GM18505 (cell line): ENCODE measurements around the gene VAMP8.

Source experiments
- ATAC-seq: cut with Tn5 transposase; IDR thresholded peaks from one replicate; pipeline ENCODE4 v1.9.1; 2021; ENCODE audit not compliant: unreplicated experiment
- POLR2A ChIP-seq: IDR thresholded peaks from 4 replicates; pipeline ENCODE4 v1.6.1; 2011; ENCODE audit warnings: borderline replicate concordance; ENCODE audit not compliant: insufficient read depth, insufficient read length; ENCODE audit errors: extremely low read depth

VAMP8 gene

DNA sequence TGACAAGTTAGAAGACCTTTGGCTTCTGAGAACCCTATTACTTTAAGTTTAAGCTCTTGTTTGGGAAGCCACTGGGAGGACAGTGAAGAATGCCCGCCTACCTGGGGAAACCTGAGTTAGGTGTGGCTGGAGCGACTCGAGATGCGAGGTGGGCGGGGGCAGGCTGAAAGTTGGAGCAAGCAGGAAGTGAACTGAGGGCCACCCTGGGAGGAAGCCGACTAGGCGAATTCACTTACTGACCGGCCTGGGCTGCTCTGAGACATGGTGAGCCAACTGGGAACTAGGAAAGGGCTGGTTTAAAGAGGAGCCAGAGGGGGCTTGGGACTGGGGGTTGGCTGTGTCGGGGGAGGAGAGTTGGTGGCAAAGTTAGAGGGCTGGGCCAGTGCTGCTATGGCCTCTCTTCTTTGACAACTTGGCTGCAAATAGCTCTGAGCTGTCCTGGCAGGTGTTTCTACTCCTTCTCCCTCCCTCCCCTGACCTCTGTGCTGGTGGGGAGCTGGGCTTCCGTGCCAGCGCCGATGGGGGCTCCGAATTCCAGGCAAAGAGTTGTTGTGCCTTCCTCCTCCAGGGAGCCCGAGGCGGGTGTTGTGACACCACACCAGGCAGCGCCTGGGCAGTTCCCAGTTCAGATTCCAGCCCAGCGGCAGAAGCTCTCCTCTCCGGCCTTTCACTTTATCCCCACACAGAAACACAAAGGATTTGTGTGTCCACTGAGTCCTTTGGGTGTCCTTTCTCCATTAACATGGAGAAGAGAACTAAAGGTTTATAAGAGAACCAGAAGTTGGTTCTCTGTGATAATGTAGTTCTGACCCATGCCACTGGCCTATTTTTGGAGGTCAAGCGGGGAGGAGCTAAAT, at the start of gene VAMP8:
TSS of gene VAMP8 (plus strand) at position 201 of the 857 bp plus-strand sequence. CDS start at position 262, 61 bp downstream.
- peak; percentile 57 for ATAC-seq
- peak; percentile 70 for TF ChIP-seq POLR2A

DNA sequence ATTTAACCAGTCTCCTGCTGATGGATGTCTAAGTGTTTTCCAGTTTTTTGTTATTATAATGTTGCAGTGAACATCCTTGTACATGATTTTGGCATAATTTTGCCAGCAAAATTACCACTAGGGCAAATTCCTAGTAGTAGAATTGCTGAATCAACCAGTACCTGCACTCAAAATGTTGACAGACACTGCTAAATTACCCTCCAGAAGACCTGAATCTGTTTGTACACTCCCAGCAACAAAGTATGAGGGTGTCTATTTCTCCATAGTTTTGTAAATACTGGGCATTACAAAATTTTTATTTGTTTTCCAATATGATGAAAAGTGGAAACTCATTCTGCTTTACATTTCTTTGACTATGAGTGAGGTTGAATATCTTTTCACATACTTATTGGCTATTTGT, 49.6 kb upstream of the VAMP8 start:
- TF ChIP-seq POLR2A, result no peak
- no peak for ATAC-seq

DNA sequence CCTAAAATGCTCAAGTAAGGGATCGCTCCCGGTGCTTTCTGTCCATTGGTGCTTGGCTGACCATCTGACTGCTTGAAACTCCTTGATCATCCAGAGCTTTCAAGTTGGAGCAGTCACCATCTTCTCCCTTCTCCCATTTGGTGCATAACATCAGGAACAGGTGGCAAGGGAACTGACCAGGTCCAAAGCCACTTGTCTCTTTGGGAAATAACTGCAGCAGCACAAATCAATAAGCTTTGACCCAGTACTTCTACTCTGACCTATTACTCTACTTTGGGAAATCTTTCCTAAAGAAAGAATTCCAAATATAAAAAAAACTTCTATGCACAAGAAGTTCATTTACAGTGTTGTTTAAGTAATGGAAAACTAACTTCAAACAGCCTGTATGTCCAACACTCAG, 49.0 kb upstream of the VAMP8 start:
- no peak for TF ChIP-seq POLR2A
- no peak for ATAC-seq

DNA sequence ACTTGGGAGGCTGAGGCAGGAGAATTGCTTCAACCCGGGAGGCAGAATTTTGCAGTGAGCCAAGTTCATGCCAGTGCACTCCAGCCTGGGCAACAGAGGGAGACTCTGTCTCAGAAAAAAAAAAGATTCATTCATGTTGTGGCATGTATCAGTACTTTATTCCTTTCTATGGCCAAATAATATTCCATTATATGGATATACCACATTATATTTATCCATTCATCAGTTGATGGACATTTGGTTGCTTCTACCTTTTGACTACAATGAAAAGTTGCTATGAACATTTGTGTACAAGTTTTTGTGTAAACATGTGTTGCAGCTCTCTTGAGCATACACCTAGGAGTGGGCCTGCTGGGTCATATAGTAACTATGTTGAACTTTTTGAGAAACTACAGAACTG, 47.6 kb upstream of the VAMP8 start:
- TF ChIP-seq POLR2A, result no peak

DNA sequence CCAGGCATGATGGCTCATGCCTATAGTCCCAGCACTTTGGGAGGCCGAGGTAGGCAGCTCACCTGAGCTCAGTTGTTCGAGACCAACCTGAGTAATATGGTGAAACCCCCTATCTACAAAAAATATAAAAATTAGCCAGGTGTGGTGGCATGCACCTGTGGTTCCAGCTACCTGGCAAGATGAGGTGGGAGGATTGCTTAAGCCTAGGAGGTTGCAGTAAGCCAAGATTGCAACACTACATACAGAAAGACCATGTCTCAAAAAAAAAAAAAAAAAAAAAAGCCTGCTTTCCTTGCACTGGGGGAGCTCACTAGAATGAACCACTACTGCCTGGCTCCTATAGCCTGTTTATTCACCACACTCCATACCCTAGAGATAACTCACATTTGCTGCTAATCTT, 45.8 kb upstream of the VAMP8 start:
- no peak for TF ChIP-seq POLR2A
- ATAC-seq, result no peak

More for the DNA sequence above, 47.6 kb upstream of the VAMP8 start:
- no peak for ATAC-seq

DNA sequence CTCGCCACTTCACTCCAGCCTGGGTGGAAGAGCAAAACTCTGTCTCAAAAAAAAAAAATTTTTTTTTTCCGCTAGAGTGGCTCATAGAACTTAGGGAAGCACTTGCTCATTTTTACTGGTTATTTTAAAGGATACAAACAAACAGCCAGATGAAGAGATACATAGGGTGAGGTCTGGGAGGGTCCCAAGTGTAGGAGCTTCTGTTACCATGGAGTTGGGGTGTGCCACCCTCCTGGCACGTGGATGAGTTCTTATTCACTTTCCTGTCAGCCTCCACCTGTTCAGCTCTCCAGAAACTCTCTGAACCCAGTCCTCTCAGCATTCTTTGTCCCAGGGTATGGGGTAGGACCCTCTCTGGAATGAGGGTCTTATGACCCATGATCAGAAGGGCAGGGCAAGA, 43.3 kb upstream of the VAMP8 start:
- TF ChIP-seq POLR2A, result no peak
- no peak for ATAC-seq

DNA sequence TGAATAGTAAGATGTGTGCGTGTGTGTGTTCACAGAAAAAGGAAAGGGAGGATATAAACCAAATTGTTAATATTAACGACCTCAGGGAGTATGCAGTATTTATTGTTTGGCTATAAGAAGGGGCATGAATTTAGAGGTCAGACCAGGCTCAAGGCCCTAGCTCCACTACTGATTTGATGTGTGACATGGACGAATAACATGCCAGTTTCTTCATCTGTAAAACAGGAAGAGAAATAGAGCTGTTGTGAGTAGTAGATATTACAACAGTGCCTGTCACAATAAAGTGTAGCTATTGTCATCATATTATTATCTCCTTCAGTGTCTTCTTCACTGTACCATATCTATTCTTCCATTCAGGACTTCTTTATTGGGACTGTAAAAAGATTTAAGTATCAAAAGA, 42.5 kb upstream of the VAMP8 start:
- ATAC-seq, result no peak
- TF ChIP-seq POLR2A, result no peak

DNA sequence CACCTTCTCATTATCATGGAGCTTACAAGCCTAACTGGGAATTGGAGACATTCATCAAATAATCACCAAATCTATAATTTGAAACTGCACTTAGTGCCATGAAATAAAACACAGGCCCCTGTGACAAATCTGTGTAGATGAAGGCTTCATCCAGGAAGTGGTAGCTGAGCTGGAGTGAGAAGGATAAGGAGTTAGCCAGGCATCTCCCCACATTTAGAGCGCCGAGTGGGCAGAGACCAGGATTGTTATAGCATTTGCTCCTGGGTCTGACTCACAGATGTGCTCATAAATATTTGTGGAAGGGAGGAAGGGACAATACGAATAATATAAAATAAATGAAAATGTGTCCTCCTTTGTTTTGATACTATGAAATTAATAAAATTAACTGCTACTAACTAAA, 40.9 kb upstream of the VAMP8 start:
- no peak for ATAC-seq
- no peak for TF ChIP-seq POLR2A

DNA sequence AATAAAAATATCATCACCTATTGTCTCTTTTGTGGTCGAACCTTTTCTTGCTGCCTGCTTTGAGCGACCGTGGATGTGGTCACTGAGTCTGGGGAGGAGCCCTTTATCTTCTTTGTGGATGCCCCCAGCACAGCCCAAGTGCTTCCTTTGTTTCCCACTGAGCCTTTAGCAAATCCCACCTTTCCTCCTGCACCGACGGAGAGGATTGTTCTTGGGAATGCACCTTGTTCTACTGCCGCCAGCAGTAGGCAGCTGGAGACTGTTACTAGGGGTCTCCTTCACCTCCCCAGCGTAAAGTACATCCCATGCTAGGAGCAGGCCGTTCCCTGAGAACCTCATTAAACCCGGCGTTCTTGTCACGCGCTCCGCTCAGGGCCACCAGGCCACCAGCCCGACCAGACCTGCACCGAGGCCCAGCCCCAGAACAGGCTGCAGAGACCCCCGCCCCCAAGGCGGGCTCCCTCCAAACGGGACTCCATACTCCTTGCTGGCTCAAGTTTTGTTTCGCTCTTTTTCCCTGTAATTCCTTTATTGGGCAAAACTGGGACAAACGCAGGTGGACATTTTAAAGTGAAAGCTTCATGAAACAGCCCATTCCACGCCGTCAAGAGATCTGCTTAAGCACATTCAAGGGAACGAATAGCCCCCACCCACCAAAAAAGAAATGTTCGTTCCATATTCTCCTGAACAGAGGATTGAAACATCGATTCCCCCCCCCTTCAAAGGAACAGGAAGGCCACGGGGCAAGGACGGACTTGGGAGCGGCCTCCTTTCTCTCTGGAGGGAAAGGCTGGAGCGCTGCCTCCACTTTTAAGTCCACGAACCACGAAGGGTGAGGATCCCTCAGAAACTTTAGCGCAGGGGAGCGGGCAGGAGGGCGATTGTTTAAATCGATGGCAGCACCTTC, 39.5 kb upstream of the VAMP8 start:
- peak; percentile 36 for TF ChIP-seq POLR2A
- ATAC-seq, result no peak

DNA sequence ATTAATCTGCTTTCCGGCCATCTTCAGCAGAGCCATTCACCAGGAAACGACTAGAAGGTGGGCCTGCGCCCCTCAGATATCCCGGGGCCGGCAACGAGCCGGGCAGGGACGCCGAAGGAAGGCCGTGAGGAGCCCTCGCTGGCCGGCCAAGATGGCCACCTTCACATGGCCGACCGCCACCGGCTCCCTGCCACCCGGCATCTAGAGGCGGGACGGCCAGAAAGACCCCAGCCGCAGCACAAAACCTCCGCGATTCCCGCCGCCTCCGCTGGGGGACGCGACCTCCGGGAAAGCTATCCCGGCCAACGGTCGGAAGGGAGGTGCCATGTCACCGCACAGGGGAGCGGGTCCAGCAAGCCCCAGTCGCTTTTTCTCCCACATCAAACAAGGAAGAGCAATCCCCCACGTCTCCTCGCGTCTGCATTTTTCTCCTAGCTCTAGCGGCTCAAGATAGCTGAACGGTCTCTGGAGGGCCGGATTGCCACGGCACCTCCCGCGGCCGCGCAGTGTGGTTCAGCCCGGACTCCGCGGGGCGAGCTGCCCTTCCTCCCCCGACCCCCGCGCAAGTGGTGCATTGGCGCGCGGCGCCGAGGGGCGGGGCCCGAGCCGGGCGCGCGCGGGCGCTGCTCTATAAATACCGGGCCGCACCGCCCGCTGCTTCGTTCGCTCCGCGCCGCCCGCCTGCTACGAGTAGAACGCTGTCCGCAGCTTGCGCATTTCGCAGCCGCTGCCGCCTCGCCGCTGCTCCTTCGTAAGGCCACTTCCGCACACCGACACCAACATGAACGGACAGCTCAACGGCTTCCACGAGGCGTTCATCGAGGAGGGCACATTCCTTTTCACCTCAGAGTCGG, 38.7 kb upstream of the VAMP8 start, which contains the start of gene MAT2A:
TSS of gene MAT2A (plus strand) at position 662 of the 854 bp plus-strand sequence. CDS start at position 782, 120 bp downstream.
- peak; percentile 74 for ATAC-seq
- TF ChIP-seq POLR2A, result peak; percentile 100

DNA sequence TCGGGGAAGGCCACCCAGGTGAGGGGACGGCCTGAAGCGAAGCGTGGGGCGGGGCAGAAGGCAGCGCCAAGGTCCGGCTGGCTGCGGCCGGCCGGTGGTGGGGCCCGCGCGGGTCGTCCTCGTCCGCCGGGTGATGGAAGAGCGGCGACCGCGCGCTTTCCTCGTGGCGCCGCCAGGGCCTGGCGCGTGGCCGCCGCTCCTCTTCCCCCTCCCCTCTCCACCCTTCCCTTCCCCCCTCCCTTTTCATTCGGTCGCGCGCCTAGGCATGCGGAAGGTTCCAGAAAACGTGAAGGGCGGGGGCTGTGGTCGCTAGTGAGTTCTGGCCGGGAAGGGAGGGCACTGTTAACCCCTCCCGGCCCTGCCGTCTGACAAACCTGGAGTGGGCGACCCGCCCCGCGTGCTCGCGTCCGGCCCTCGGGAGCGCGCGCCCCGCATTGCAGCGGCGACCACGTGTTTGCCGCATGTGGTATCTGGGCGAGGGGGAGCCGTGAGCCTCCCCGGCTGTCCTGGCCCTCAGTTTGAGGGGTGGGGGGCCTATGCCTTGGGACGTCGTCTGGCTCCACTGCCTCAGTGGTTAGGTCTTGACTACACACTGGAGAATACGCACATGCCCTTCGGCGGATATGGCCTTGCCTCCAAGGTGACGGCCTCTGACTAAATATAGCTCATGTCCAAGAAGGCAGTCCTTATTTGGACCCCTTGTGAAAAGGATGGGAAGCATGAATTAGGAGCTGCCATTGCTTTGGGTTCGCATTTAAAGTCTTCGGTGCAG, 37.8 kb upstream of the VAMP8 start:
- TF ChIP-seq POLR2A, result no peak
- ATAC-seq, result peak; percentile 29

DNA sequence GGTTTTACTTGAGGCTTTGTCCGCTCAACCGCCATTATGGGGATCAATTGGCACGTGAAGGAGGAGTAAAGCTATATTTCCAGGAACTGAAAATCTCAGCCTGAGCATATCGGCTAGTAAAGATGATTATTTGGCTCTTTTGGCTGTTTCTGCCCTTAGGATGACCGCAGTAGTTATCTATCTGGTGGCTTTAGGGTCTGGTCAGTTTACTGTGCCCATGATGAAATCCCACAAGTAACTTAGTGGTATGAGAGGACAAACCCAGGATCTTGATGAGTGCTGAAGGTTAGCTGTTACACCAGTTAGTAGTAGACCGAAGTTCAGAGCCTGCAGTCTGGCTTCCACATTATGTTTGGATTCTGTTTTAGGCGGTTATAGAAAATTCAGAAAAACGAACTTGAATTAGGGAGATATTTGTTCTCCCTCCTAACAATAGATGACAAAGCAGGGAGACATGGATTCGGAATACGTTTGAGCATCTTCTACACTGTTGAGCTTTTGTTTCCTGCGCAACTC, 37.2 kb upstream of the VAMP8 start:
- no peak for TF ChIP-seq POLR2A
- no peak for ATAC-seq
